GM21528 (cell line): Measurements from ENCODE around the gene CEBPA.
A peak's percentile ranks its signal among the peaks of the same experiment; 100 is the strongest.

Source experiments
- ATAC-seq: cut with Tn5 transposase; IDR thresholded peaks from one replicate; pipeline ENCODE4 v1.9.1; 2021; ENCODE audit warnings: mild to moderate bottlenecking, moderate library complexity; ENCODE audit not compliant: unreplicated experiment, low FRiP score

CEBPA gene

GRCh38 chr19:33289261-33289660 lies 13.1 kb downstream of the CEBPA start:
- no peak for ATAC-seq

- ATAC-seq: no peak
These were observed 13.7 kb downstream of the CEBPA start for GRCh38 chr19:33288666-33289065.

- ATAC-seq: no peak
These were observed 14.4 kb downstream of the CEBPA start for GRCh38 chr19:33287927-33288326.

GRCh38 chr19:33287438-33287837 lies 14.9 kb downstream of the CEBPA start:
- no peak for ATAC-seq

GRCh38 chr19:33286899-33287298 lies 15.4 kb downstream of the CEBPA start:
- no peak for ATAC-seq

GRCh38 chr19:33285441-33285927 lies 16.9 kb downstream of the CEBPA start:
- no peak for ATAC-seq

- ATAC-seq: no peak
These were observed 17.6 kb downstream of the CEBPA start for GRCh38 chr19:33284756-33285155.

- ATAC-seq: no peak
These were observed 18.1 kb downstream of the CEBPA start for GRCh38 chr19:33284146-33284643.

- ATAC-seq: no peak
These were observed 18.7 kb downstream of the CEBPA start for GRCh38 chr19:33283589-33283988.

- no peak for ATAC-seq
These were observed 20.2 kb downstream of the CEBPA start for GRCh38 chr19:33282036-33282671.

- ATAC-seq: no peak
These were observed 20.9 kb downstream of the CEBPA start for GRCh38 chr19:33281296-33281926.

- ATAC-seq: peak; percentile 58
These were observed 21.9 kb downstream of the CEBPA start for GRCh38 chr19:33280351-33280921.

- ATAC-seq: no peak
These were observed 22.6 kb downstream of the CEBPA start for GRCh38 chr19:33279430-33280350.

GRCh38 chr19:33278403-33279269 lies 23.7 kb downstream of the CEBPA start:
- no peak for ATAC-seq

GRCh38 chr19:33278023-33278402 lies 24.3 kb downstream of the CEBPA start:
- no peak for ATAC-seq

GRCh38 chr19:33277434-33277833 lies 24.9 kb downstream of the CEBPA start:
- ATAC-seq: no peak

- no peak for ATAC-seq
These were observed 26.3 kb downstream of the CEBPA start for GRCh38 chr19:33275933-33276619.

GRCh38 chr19:33275559-33275932 lies 26.8 kb downstream of the CEBPA start:
- no peak for ATAC-seq
